ENCODE results near the gene ADAMTS9. TPM values are rescaled to one million over a fixed set of nuclear protein-coding genes. Genes with fewer than 3 reads are reported as not detected.

The ADAMTS9 gene
- total RNA-seq, 2 donors from 2014 or later, result 16.1 to 38.0 TPM

- no peaks in the 10 kb centered on the region for H3K27me3 ChIP-seq (ENCODE audit: control insufficient read depth, insufficient read depth, low read length, poor library complexity, severe bottlenecking)
- WGBS, 2 experiments (ENCODE audit: insufficient coverage in 1 of 2, insufficient read length in 1 of 2), result 87 to 100% methylated on average over 2 to 3 of the region's 3 CpGs
- no peak overlapping the region for H3K4me3 Mint-ChIP-seq
- H3K4me3 ChIP-seq (ENCODE audit: low read length), result no peak overlapping the region
- H3K9ac ChIP-seq (ENCODE audit: extremely low read depth, low read length, poor library complexity, severe bottlenecking), result no peak overlapping the region
- H3K9me3 Mint-ChIP-seq, result no peaks in the 10 kb centered on the region
- peaks cover 22% of the 10 kb centered on the region for H3K36me3 ChIP-seq (ENCODE audit: control insufficient read depth, insufficient read depth, low read length)
- TF ChIP-seq, protein P1, sequence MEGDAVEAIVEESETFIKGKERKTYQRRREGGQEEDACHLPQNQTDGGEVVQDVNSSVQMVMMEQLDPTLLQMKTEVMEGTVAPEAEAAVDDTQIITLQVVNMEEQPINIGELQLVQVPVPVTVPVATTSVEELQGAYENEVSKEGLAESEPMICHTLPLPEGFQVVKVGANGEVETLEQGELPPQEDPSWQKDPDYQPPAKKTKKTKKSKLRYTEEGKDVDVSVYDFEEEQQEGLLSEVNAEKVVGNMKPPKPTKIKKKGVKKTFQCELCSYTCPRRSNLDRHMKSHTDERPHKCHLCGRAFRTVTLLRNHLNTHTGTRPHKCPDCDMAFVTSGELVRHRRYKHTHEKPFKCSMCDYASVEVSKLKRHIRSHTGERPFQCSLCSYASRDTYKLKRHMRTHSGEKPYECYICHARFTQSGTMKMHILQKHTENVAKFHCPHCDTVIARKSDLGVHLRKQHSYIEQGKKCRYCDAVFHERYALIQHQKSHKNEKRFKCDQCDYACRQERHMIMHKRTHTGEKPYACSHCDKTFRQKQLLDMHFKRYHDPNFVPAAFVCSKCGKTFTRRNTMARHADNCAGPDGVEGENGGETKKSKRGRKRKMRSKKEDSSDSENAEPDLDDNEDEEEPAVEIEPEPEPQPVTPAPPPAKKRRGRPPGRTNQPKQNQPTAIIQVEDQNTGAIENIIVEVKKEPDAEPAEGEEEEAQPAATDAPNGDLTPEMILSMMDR (conservative IDR thresholded peaks at IDR 0.05), result no peak
- no peak overlapping the region for H3K27ac Mint-ChIP-seq
- H3K27me3 Mint-ChIP-seq (ENCODE audit: insufficient read depth), result peaks cover 14% of the 10 kb centered on the region
- DNase-seq, result no peak
- no peaks in the 10 kb centered on the region for H3K36me3 Mint-ChIP-seq (ENCODE audit: low read depth)
- H3K9me3 ChIP-seq (ENCODE audit: control insufficient read depth, low read length), result no peaks in the 10 kb centered on the region
- H3K27ac ChIP-seq (ENCODE audit: low read depth, low read length), result no peak overlapping the region
- peaks cover 11% of the 10 kb centered on the region for H3K4me1 Mint-ChIP-seq
- peaks cover 8% of the 10 kb centered on the region for H3K4me1 ChIP-seq (ENCODE audit: control insufficient read depth, insufficient read depth, low read length)
Observed at GRCh38 chr3:64593350-64593749, 94.5 kb downstream of the ADAMTS9 start.

DNA sequence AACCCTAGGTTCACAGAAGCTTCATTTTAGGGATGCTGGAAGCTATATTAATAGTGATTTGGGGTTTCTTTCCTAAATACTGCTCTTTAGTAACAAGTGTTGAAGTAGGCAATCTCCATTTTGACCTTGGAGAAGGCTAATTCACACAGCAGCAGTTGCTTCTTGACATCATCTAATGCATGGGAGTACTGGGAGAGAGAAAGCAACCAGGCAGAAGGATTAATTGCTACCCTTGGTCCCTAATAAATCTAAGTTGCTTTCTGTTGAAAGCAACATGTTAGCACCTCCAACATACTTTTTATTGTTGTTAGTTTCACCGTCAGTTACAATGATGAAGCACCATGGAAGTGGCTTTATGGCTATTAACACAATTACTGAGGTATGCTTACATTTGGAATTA is 96.2 kb downstream of the ADAMTS9 start:
- Histone ChIP-seq H3K4me1 (ENCODE audit: control insufficient read depth, insufficient read depth, low read length) (peaks cover 8% of the 10 kb centered on the region), H3K36me3 (ENCODE audit: control insufficient read depth, insufficient read depth, low read length) (peaks cover 22% of the 10 kb centered on the region), H3K9me3 (ENCODE audit: control insufficient read depth, low read length) (no peaks in the 10 kb centered on the region), H3K27ac (ENCODE audit: low read depth, low read length) (no peak overlapping the region), H3K9ac (ENCODE audit: extremely low read depth, low read length, poor library complexity, severe bottlenecking) (no peak overlapping the region), H3K4me3 (ENCODE audit: low read length) (no peak overlapping the region), H3K27me3 (ENCODE audit: control insufficient read depth, insufficient read depth, low read length, poor library complexity, severe bottlenecking) (no peaks in the 10 kb centered on the region)
- TF ChIP-seq, protein P1 (conservative IDR thresholded peaks at IDR 0.05), result no peak
- DNase-seq, result no peak
- H3K36me3 Mint-ChIP-seq (ENCODE audit: low read depth), result no peaks in the 10 kb centered on the region
- H3K27me3 Mint-ChIP-seq (ENCODE audit: insufficient read depth), result peaks cover 15% of the 10 kb centered on the region
- H3K4me1 Mint-ChIP-seq, result peaks cover 22% of the 10 kb centered on the region
- 100% methylated on average over 1 of the region's 1 CpG; no CpG with 5 or more reads in 1 of the 2 experiments for WGBS, 2 experiments (ENCODE audit: insufficient coverage in 1 of 2, insufficient read length in 1 of 2)
- no peak overlapping the region for H3K27ac Mint-ChIP-seq
- no peak overlapping the region for H3K4me3 Mint-ChIP-seq
- no peaks in the 10 kb centered on the region for H3K9me3 Mint-ChIP-seq

DNA sequence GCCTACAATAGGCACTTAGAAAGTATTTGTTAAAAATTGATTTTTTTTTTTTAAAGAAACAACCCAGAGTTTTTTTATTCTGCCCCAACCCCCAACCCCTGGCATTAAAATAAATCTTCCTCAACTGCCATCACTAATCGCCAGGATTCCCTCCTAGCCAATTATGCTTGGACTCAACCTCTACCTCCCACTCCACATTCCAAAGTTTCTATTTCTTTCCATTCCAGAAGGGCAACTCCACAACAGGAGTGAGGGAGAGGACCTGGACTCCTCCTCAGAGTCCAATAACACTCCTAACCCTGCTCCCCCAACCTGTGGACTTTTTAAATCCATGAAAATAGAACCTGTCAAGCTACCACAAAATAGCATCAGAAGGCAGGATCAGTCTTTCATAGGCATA is 99.4 kb downstream of the ADAMTS9 start:
- H3K4me3 ChIP-seq (ENCODE audit: low read length), result no peak overlapping the region
- no peaks in the 10 kb centered on the region for H3K27me3 ChIP-seq (ENCODE audit: control insufficient read depth, insufficient read depth, low read length, poor library complexity, severe bottlenecking)
- Mint-ChIP-seq H3K36me3 (ENCODE audit: low read depth) (no peaks in the 10 kb centered on the region), H3K4me3 (no peak overlapping the region), H3K9me3 (no peaks in the 10 kb centered on the region), H3K27ac (no peak overlapping the region), H3K4me1 (peaks cover 25% of the 10 kb centered on the region), H3K27me3 (ENCODE audit: insufficient read depth) (peaks cover 22% of the 10 kb centered on the region)
- DNase-seq, result no peak
- H3K9ac ChIP-seq (ENCODE audit: extremely low read depth, low read length, poor library complexity, severe bottlenecking), result no peak overlapping the region
- no peaks in the 10 kb centered on the region for H3K4me1 ChIP-seq (ENCODE audit: control insufficient read depth, insufficient read depth, low read length)
- peaks cover 5% of the 10 kb centered on the region for H3K36me3 ChIP-seq (ENCODE audit: control insufficient read depth, insufficient read depth, low read length)
- WGBS, 2 experiments (ENCODE audit: insufficient coverage in 1 of 2, insufficient read length in 1 of 2), result 83 to 87% methylated on average over 1 of the region's 1 CpG
- no peak overlapping the region for H3K27ac ChIP-seq (ENCODE audit: low read depth, low read length)
- TF ChIP-seq, protein P1 (conservative IDR thresholded peaks at IDR 0.05), result no peak
- H3K9me3 ChIP-seq (ENCODE audit: control insufficient read depth, low read length), result no peaks in the 10 kb centered on the region

Data from endodermal cell (in vitro differentiated cells).